ENCODE measurements around the gene DAZL.

- TF ChIP-seq CTCF (IDR thresholded peaks at IDR 0.05) (no peak), POLR2A (IDR thresholded peaks at IDR 0.05) (no peak)
These were observed 20.3 kb downstream of the DAZL start for GRCh38 chr3:16584880-16585279.
